ENCODE results near the gene ERBB2. TPM values are rescaled to one million over a fixed set of nuclear protein-coding genes. Genes with fewer than 3 reads are reported as not detected.

The ERBB2 gene
- total and polyA plus RNA-seq, 9 of the 15 experiments (the other 6 are each of a cell fraction or from before 2014, with no cell fraction given) = 0.74 to 5.6 (median 3.3) TPM

- TF ChIP-seq RERE (CRISPR knock-in tag; IDR thresholded peaks at IDR 0.05; ENCODE audit: borderline replicate concordance) (no peak), POLR2G (IDR thresholded peaks at IDR 0.05; ENCODE audit: low read depth, low read length) (0 out of 2 replicates have a peak, but pooled peaks have one; percentile 26)
Measured at GRCh38 chr17:39672522-39673334, 27.1 kb upstream of the ERBB2 start (continued).
